Glomerular visceral epithelial cell (primary cell): Measurements from ENCODE around the gene ATRNL1.
A peak's percentile ranks its signal among the peaks of the same experiment; 100 is the strongest.

Experiments
- DNase-seq: peaks from one replicate; pipeline ENCODE4 v3.0.0-alpha.2; 2016; ENCODE audit errors: extremely low spot score

Gene ATRNL1

GRCh38 chr10:115895166-115895565 is 802.0 kb downstream of the ATRNL1 start:
- DNase-seq: peak; percentile 12

- no peak for DNase-seq
Measured at GRCh38 chr10:115898242-115898641, 805.1 kb downstream of the ATRNL1 start.

DNA sequence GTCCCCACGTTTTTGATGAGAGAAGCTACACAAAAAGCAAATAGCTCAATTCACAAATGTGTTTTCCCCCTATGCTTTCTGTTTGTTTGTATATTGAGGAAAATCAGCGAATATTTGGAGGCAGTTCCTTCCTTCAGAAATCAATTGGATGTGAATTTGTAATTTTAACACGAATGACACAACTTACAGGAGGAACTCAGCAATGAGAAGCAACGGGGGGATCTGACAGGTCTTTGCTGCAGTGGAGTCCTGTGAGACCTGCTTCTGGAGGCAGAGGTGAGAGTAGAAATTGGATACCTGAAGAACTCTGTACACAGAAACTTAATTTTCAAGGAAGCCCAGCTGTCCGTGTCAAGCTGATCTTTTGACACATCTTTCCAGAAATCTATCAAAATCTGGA is 809.4 kb downstream of the ATRNL1 start:
- no peak for DNase-seq

DNA sequence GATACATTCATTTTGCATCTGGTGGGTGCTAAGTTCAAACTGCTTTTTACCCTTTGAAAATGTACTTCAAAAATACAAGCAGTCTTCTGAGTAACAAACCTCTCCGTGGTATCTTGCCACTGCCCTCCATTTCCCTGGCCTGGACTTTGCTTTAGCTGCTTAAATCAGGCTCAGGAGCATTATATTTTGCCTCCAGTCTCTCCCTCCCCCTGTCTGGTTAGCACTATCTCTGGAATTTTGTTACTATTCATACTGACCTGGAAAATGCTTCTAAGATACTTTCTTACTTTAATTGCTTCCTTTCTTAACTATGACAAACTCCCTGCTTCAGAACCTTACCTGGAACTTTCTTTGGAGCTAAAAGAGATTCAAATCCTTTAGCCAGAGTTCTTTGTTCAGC is 810.0 kb downstream of the ATRNL1 start:
- DNase-seq: no peak

- no peak for DNase-seq
Measured at GRCh38 chr10:115903845-115904244, 810.7 kb downstream of the ATRNL1 start.

DNA sequence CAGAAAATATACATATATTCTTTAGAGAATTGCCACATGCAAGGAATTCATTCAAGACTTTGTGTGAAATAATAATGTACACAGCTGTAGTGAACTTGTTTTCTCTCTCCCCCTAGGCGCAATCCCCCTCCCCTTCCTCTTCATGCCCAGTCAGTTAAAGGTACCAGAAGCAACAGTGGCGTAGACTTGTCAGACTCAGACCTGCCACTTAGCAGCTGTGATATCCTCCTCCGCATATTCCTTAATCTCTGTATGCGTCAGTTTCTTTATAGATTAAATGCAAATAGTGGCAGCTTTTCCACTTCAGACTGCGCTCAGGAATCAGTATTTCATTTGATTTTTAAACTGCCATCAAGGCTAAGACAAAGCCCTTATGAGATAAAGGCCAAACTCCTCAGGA is 815.9 kb downstream of the ATRNL1 start:
- no peak for DNase-seq

- DNase-seq: no peak
Measured at GRCh38 chr10:115909962-115910731, 817.0 kb downstream of the ATRNL1 start.

DNA sequence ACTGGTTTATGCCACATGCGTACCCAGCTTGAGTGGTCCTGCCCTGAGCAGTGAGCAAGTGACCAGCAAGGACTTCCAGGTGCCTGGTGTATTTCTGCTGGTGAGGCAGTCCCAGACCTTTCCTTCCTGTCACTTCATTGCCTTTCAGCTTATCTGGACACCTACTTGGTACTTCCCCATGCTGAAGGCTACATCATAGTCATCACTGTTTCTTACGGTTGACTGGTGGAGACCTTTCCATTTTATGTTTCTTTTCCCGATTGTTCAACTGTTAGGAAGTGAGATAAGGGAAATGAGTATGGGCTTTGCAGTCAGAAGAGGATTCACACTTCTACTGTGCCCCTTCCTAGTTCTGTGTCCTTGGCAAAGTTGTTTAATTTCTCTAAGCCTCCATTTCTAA is 821.3 kb downstream of the ATRNL1 start:
- no peak for DNase-seq

- no peak for DNase-seq
Measured at GRCh38 chr10:115915429-115915828, 822.3 kb downstream of the ATRNL1 start.

GRCh38 chr10:115918812-115919211 is 825.6 kb downstream of the ATRNL1 start:
- DNase-seq: peak; percentile 16

- DNase-seq: no peak
Measured at GRCh38 chr10:115921795-115922194, 828.6 kb downstream of the ATRNL1 start.

- no peak for DNase-seq
Measured at GRCh38 chr10:115931309-115931708, 838.1 kb downstream of the ATRNL1 start.

GRCh38 chr10:115932099-115932498 is 838.9 kb downstream of the ATRNL1 start:
- DNase-seq: no peak

GRCh38 chr10:115933098-115933497 is 839.9 kb downstream of the ATRNL1 start:
- no peak for DNase-seq

GRCh38 chr10:115935731-115936130 is 842.6 kb downstream of the ATRNL1 start:
- no peak for DNase-seq

DNA sequence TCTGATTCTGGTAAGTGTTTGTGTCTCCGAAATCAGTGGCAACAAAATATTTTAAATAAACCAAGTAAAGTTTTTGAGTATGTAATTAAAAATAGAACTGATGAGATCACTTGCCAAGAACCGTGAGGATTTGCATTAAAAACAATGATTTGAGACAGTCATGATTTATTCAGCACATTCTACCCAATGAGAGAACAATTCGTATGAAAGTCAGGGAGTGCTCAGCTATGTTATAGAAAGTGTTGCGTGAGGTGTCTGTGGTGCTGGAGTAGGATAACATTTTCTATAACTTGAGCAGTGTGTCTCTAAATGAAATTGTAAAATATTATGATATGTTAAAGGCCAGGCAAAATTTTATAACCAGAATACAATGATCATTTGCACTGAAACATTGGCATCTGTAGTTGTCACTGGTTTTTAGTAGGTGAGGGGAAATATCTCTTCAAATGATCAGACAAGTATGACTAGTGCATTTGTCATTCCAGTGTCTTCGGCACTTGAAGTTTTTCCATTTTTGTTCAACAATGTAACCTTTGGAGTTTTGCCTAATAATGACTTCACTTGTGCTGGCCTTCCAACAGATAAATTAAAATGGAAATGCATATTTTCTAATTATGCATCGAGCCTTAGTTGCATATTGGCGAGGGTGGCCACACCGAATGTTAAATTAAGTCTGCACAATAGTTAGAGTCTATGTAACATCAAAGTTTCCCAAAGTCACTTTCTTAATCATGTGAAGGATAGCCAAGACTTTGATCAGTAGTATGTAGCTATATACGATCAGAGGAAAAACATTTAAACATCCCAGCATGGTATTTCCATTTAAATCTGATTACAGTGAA is 844.0 kb downstream of the ATRNL1 start:
- DNase-seq: peak; percentile 72

DNA sequence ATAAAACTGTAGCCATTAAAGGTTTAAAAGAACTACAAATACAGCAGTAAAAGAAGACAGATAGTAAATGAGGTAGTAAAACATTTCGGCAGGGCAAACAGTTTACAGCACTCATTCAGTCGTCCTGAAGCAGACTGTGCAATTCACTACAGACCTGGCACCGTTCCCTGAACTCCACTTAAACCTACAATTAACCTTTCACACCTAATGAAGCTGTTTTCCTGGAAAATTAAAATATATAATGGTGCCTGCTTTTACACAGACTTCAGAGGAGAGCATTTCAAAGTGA is 844.5 kb downstream of the ATRNL1 start:
- peak; percentile 35 for DNase-seq

DNA sequence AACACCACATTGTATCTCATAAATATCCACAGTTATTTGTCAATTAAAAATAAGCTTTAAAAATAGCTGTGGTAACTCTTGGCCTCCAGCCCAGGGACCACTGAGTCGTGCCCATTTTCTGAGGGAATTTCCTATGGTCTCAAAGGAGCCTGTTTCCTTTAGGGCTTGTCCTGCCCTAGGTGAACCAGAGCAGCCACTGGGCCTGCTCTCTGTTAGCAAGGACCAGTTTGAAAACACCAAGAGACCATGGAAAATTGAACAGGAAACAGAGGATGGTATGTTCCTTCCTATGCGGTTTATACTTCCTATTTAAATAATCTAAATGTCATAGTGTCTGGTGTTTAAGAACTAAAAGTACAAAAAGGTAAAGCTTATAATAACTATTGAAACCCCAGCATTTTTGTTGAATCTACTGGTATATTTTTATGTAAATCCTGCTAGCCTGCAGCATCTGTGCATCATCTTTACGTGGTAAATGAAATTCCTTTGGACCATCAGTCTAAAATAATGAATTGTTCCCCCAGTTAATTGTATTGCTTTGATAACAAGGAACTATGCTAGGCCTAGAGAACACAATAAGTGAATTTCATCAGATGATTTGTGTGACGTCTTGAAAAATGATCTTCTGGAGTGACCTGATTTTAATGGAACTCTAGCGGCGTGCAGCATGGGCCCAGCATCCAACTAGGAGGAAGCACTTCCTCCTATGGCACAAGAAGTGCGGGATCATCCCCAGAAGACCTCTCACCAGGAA is 846.1 kb downstream of the ATRNL1 start:
- peak; percentile 48 for DNase-seq

DNA sequence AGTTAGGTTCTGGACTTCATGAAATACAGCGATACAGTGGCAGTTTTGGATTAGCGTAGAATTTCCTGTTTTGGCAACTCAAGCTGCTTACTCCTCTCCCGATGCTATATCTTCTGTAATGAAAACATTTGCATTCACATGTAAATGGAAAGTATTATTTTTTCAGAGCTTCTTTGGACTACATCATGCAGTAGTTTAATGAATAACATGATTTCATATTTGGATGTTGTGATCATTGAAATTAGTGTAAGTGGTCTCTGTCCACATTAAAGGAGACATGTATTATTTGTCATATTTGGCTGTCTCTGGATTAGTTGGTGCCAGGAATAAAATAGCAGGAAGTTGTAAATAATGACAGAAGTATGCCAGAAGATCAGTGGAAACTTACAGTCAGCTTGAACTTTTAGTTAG is 848.2 kb downstream of the ATRNL1 start:
- no peak for DNase-seq

- no peak for DNase-seq
Measured at GRCh38 chr10:115942101-115942500, 848.9 kb downstream of the ATRNL1 start.

- DNase-seq: no peak
Measured at GRCh38 chr10:115944538-115944937, 851.4 kb downstream of the ATRNL1 start.

DNA sequence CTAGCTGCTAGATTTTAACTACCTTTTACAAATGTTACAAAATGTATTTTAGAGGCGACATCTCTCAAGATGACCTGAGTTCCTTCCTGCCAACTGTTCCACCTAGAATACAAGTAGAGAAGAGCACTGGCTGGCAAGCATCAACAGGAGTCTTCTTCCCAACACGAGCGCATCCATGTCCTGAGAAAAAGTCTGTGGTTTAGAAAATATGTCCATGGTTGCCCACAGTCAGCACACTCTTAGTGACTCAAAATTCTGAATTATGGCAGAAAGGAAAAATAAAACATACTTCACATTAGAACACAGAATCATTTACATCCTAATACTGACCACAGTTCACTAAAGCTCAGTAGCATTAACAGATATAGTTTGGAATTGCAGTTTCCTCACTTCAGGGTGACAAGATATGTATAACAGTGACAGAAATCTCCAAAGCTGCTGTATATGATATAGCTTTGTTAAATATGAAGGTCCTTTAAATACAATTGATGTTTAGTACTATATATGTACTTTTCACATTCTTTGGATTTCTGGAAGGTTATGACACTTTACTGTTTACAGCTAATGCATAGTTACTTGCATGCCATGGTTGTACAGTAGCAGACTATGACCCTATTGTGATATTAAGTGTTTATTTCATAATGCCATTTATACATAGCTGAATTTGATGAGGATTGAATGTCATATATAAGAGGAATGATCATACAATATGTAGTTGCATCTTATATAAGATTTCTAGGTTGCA is 852.7 kb downstream of the ATRNL1 start:
- peak; percentile 75 for DNase-seq
